K562 (cell line): Measurements from ENCODE around the gene RUSC1. TPM values are rescaled to one million over a fixed set of nuclear protein-coding genes. Genes with fewer than 3 reads are reported as not detected.
A peak's percentile ranks its signal among the peaks of the same experiment; 100 is the strongest.

Experiments used
- ATF6 ChIP-seq: sonication (generic); formaldehyde crosslinking; IDR thresholded peaks from 2 replicates; pipeline ENCODE4 v1.4.0; 2020; ENCODE audit warnings: mild to moderate bottlenecking, missing genetic modification reagents
- EWSR1 ChIP-seq: fragments of 450-650 bp; IDR thresholded peaks from 2 replicates; pipeline ENCODE4 v1.6.1; 2018; ENCODE audit warnings: borderline replicate concordance, mild to moderate bottlenecking, low read depth, moderate library complexity; ENCODE audit not compliant: partially characterized antibody
- FOXK2 ChIP-seq, 2 experiments: fragments of 450-650 bp; IDR thresholded peaks in 1 of 2; conservative IDR thresholded peaks in 1 of 2; 2 replicates each; pipeline ENCODE4 v1.6.1; 2016; ENCODE audit warnings: low read depth in 2 of 2, mild to moderate bottlenecking in 1 of 2
- MEF2D ChIP-seq: conservative IDR thresholded peaks from 2 replicates; pipeline ENCODE4 v1.6.1; 2016; ENCODE audit warnings: low read depth, missing genetic modification characterization, missing compliant biosample characterization
- NEUROD1 ChIP-seq: fragments of 150-350 bp; IDR thresholded peaks from 2 replicates; pipeline ENCODE4 v1.6.1; 2014; ENCODE audit warnings: borderline replicate concordance, low read length, low read depth; ENCODE audit not compliant: partially characterized antibody
- NFYB ChIP-seq: IDR thresholded peaks from 2 replicates; pipeline ENCODE4 v1.6.1; 2011; ENCODE audit warnings: mild to moderate bottlenecking, moderate library complexity; ENCODE audit not compliant: insufficient read length; ENCODE audit errors: extremely low read depth
- RCOR1 ChIP-seq, 2 experiments: IDR thresholded peaks; 2 replicates each; pipeline ENCODE4 v1.6.1; 2012; ENCODE audit warnings: low read depth in 2 of 2, low read length in 2 of 2, borderline replicate concordance in 1 of 2, improper control_type of control experiment in 1 of 2
- SRSF1 ChIP-seq: fragments of 200-400 bp; formaldehyde crosslinking; IDR thresholded peaks from 2 replicates; pipeline ENCODE4 v1.6.1; 2017; ENCODE audit warnings: mild to moderate bottlenecking, low read depth, low read length, moderate library complexity
- TCF7 ChIP-seq: sonication (generic); IDR thresholded peaks from 2 replicates; pipeline ENCODE4 v1.6.1; 2016; ENCODE audit warnings: antibody characterized with exemption, borderline replicate concordance
- ZBTB40 ChIP-seq, 2 experiments: fragments of 450-650 bp in 1 of 2; sonication (generic) in 1 of 2; formaldehyde crosslinking in 1 of 2; IDR thresholded peaks; 2 replicates each; pipeline versions ENCODE4 v1.7.1 to v1.9.0; 2016 to 2022; ENCODE audit warnings: inconsistent platforms in 1 of 2, mild to moderate bottlenecking in 1 of 2, missing genetic modification reagents in 1 of 2
- ZKSCAN8 ChIP-seq: fragments of 200-800 bp; sonication (Bioruptor generic); IDR thresholded peaks from 2 replicates; pipeline ENCODE4 v1.6.1; 2016; ENCODE audit warnings: missing genetic modification characterization, missing compliant biosample characterization
- ZNF143 ChIP-seq: sonication (generic); formaldehyde crosslinking; IDR thresholded peaks from 2 replicates; pipeline ENCODE4 v1.9.0; 2022; ENCODE audit warnings: mild to moderate bottlenecking, missing genetic modification reagents
- ZNF23 ChIP-seq: fragments of 250-450 bp; sonication (Bioruptor Pico); IDR thresholded peaks from 2 replicates; pipeline ENCODE4 v1.4.0; 2020; ENCODE audit warnings: mild to moderate bottlenecking
- ZNF24 ChIP-seq: fragments of 450-650 bp; IDR thresholded peaks from 2 replicates; pipeline ENCODE4 v1.6.1; 2016
- ZNF76 ChIP-seq: fragments of 250-450 bp; sonication (Bioruptor Pico); IDR thresholded peaks from 2 replicates; pipeline ENCODE4 v1.4.0; 2020; ENCODE audit warnings: mild to moderate bottlenecking, moderate library complexity, borderline replicate concordance
- ZNF830 ChIP-seq: fragments of 250-450 bp; sonication (Bioruptor Pico); IDR thresholded peaks from 2 replicates; pipeline ENCODE4 v1.5.0; 2021; ENCODE audit warnings: mild to moderate bottlenecking
- polyA plus RNA-seq, 8 experiments: library from polyadenylated mRNA; depleted of rRNA in 4 of 8; stranded (reverse) in 5 of 8; unstranded in 3 of 8; fragments of >200 nt; fragmentation: Nextera tagmentation in 2 of 8; fragmentation: Illumina TruSeq in 1 of 8; extraction: Ambion mirVana in 2 of 8; extraction: Trizol in 1 of 8; gene quantifications; 2 replicates each; pipeline versions ENCODE4 v1.2.1 to v1.2.3, GENCODE V29; 2011 to 2014; ENCODE audit warnings: inconsistent platforms in 1 of 8, missing spikeins in 1 of 8
- total RNA-seq, 7 experiments: library from RNA; depleted of rRNA in 6 of 7; stranded (reverse); fragments of >200 nt in 6 of 7; fragmentation: Illumina TruSeq in 2 of 7; extraction: Trizol in 2 of 7; gene quantifications; 2 replicates each; pipeline versions ENCODE4 v1.2.1 to v1.2.3, GENCODE V29; 2011 to 2021; ENCODE audit warnings: low replicate concordance in 1 of 7

Gene RUSC1
- total and polyA plus RNA-seq, 9 of the 15 experiments (the other 6 are each of a cell fraction or from before 2014, with no cell fraction given): 5.7 to 68.3 (median 33.6) TPM

GRCh38 chr1:155308493-155309422, 11.9 kb upstream of the RUSC1 start, which contains the start of gene FDPS (continued):
- TF ChIP-seq NFYB (peak; percentile 90), EWSR1 (no peak), ZNF24 (no peak), ZNF23 (no peak), ZBTB40 (IDR thresholded peaks at IDR 0.05) (peak; percentile 76), ZBTB40 (CRISPR knock-in tag; IDR thresholded peaks at IDR 0.05) (no peak), ZNF143 (CRISPR knock-in tag) (peak; percentile 98), FOXK2 (conservative IDR thresholded peaks at IDR 0.05 in 1 of 2, IDR thresholded peaks at IDR 0.05 in 1 of 2; ENCODE audit: low read depth in 2 of 2) (peak; percentile 5 to 59; a peak in 1 of 4 replicates), ZKSCAN8 (no peak), ZNF830 (CRISPR knock-in tag) (no peak), ZNF76 (no peak), NEUROD1 (peak; percentile 74), SRSF1 (no peak), MEF2D (no peak), TCF7 (no peak; the same call in 1 of the 2 replicates), RCOR1 (IDR thresholded peaks at IDR 0.05; ENCODE audit: borderline replicate concordance in 1 of 2, low read depth in 2 of 2, low read length in 2 of 2) (0 out of 4 replicates have a peak, but pooled peaks of 1 of the 2 experiments have one; percentile 2), ATF6 (CRISPR knock-in tag) (no peak)
